Stomach (tissue), 9 donors: Measurements from ENCODE around the gene CYGB. TPM values are rescaled to one million over a fixed set of nuclear protein-coding genes. Genes with fewer than 3 reads are reported as not detected.
A peak's percentile ranks its signal among the peaks of the same experiment; 100 is the strongest.
"Not testable (repeated sequence)": the region's sequence is repeated elsewhere in the genome, so short reads cannot be mapped to it uniquely, and the experiment has no call there.

Experiments
- DNase-seq, 2 donors: peaks; one replicate each; pipeline versions ENCODE4 v3.0.0 to v3.0.0-alpha.2; 2013 to 2019
- H3K27ac ChIP-seq, 5 donors: fragments of 200-600 bp in 4 of 5; sonication (generic) in 4 of 5; one replicate each; pipeline ENCODE4 v1.5.1; 2013 to 2019; ENCODE audit warnings: mild to moderate bottlenecking in 1 of 5, moderate library complexity in 1 of 5
- H3K27me3 ChIP-seq, 3 donors: fragments of 200-600 bp; sonication (generic); one replicate each; pipeline ENCODE4 v1.5.1; 2017 to 2019; ENCODE audit warnings: mixed run types in 1 of 3
- H3K36me3 ChIP-seq, 4 donors: fragments of 200-600 bp; sonication (generic); 1 replicate in 3 of 4; 2 replicates in 1 of 4; pipeline ENCODE4 v1.5.1; 2016 to 2019
- H3K4me1 ChIP-seq, 4 donors: fragments of 200-600 bp; sonication (generic); one replicate each; pipeline ENCODE4 v1.5.1; 2016 to 2019
- H3K4me3 ChIP-seq, 4 donors: fragments of 200-600 bp; sonication (generic) in 3 of 4; one replicate each; pipeline ENCODE4 v1.5.1; 2016 to 2019; ENCODE audit warnings: mild to moderate bottlenecking in 1 of 4
- H3K9me3 ChIP-seq, 4 donors: fragments of 200-600 bp; sonication (generic); one replicate each; pipeline ENCODE4 v1.5.1; 2016 to 2019
- EP300 ChIP-seq: sonication (generic); formaldehyde crosslinking; IDR thresholded peaks from one replicate; pipeline ENCODE4 v1.6.1; 2017; ENCODE audit warnings: antibody characterized with exemption
- POLR2A ChIP-seq, 4 donors: fragments of 450-650 bp; IDR thresholded peaks; one replicate each; pipeline ENCODE4 v1.6.1; 2016; ENCODE audit warnings: antibody characterized with exemption in 4 of 4, control low read depth in 2 of 4, mild to moderate bottlenecking in 1 of 4, moderate library complexity in 1 of 4
- POLR2AphosphoS5 ChIP-seq, 3 donors: sonication (generic); formaldehyde crosslinking; IDR thresholded peaks; one replicate each; pipeline ENCODE4 v1.6.1; 2016; ENCODE audit warnings: antibody characterized with exemption in 3 of 3
- WGBS, 5 donors: extraction: QIAGEN DNeasy Blood & Tissue Kit in 3 of 5; methylation state at CpG; one replicate each; pipeline versions ENCODE4 v1.1.5 to v1.1.7; 2013 to 2018; 5-methylcytosine and 5-hydroxymethylcytosine counted together
- intact Hi-C: fragments of 100-400 bp; cut with DNase I; formaldehyde crosslinking; loops from one replicate; pipeline ENCODE4 v1.15.1; 2023; ENCODE audit warnings: low total_unique reads
- polyA plus RNA-seq, 3 donors: library from polyadenylated mRNA; stranded (reverse); fragments of 200-250 nt; gene quantifications; one replicate each; pipeline ENCODE4 v1.2.3, GENCODE V29; 2013
- total RNA-seq, 5 donors: library from RNA; depleted of rRNA; stranded (reverse); fragments of >200 nt; gene quantifications; one replicate each; pipeline versions ENCODE4 v1.1.0 to v1.2.3, GENCODE V29; 2014 to 2016
- TF ChIP-seq, protein P1 (sequence below), 7 experiments: fragments of 450-650 bp in 4 of 7; fragments of 200-600 bp in 3 of 7; sonication (generic) in 3 of 7; IDR thresholded peaks; one replicate each; pipeline ENCODE4 v1.5.1; 2016 to 2019; ENCODE audit warnings: antibody characterized with exemption in 7 of 7, control low read depth in 2 of 7, mild to moderate bottlenecking in 1 of 7
- donor health status: healthy with polysubstance abuse.
- donor health status: Bipolar disorder and iron deficiency.
- donor health status: healthy.

Gene CYGB
- total and polyA plus RNA-seq, 8 donors, result 6.8 to 101 (median 35.9) TPM; not detected in 1

- DNase-seq, result no peak
- Histone ChIP-seq H3K36me3 (no peaks in the 10 kb centered on the region), H3K27me3 (peaks cover 5 to 52% (median 24%) of the 10 kb centered on the region in 3 donors), H3K9me3 (no peaks in the 10 kb centered on the region), H3K4me1 (peaks cover 24 to 53% (median 40%) of the 10 kb centered on the region in 4 donors), H3K4me3 (peak overlapping the region; percentile 7 to 46 (median 28)), H3K27ac (peak overlapping the region in 4 of 5 donors; percentile 63 to 83 (median 72))
- TF ChIP-seq POLR2A (IDR thresholded peaks at IDR 0.05), result no peak
- TF ChIP-seq, protein P1, sequence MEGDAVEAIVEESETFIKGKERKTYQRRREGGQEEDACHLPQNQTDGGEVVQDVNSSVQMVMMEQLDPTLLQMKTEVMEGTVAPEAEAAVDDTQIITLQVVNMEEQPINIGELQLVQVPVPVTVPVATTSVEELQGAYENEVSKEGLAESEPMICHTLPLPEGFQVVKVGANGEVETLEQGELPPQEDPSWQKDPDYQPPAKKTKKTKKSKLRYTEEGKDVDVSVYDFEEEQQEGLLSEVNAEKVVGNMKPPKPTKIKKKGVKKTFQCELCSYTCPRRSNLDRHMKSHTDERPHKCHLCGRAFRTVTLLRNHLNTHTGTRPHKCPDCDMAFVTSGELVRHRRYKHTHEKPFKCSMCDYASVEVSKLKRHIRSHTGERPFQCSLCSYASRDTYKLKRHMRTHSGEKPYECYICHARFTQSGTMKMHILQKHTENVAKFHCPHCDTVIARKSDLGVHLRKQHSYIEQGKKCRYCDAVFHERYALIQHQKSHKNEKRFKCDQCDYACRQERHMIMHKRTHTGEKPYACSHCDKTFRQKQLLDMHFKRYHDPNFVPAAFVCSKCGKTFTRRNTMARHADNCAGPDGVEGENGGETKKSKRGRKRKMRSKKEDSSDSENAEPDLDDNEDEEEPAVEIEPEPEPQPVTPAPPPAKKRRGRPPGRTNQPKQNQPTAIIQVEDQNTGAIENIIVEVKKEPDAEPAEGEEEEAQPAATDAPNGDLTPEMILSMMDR (IDR thresholded peaks at IDR 0.05), result no peak
- TF ChIP-seq POLR2AphosphoS5 (IDR thresholded peaks at IDR 0.05), result no peak
- TF ChIP-seq EP300, result no peak
- WGBS, 5 donors, result 74 to 86% (median 85%) methylated on average over 19 of the region's 19 CpGs
- intact Hi-C loops, result no loop called here
These were observed 1.6 kb downstream of the CYGB start for GRCh38 chr17:76535788-76536510.

DNA sequence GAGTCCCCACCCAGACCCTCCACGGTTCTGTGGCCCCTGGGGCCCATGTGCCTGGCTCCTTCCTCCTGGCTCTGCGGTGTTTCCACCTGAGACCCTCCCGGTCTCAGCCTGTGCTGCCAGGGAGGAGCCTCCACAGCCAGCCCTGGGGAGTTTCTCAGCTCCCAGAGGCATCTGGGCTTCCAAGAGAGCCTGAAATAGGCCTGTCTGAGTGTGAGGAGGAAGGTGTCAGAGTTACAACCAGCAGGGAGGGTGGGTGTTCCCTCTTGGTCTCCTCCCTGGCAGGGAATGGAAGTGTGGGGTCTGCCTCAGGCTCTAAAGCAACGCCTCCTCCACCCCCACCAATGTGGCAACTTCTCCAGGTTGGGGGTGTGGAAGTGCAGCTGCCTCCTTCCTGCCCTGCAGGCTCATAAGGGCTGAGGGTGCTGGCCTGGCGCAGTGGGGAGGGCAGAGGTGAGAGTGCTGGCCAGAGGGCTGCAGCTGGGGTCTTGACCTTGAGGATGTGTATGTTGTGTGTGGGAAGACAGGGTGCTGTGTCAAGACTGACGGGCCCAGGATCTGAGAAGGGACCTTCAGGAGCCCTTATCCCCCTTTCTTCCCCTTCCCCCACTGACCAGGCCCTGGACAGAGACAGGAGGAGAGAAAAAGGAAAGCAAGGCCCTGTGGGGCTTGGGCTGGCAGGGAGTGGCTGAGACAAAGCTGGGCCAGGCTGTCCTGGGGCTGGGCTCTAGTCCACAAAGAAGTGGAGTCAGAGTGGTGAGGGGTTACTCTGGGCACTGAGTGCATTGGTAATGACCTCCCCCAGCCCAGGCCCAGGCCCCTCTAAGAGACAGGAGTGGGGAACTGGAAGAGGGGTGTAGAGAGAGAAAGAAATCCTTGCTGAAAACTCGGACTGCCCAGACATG, 2.4 kb downstream of the CYGB start:
- peak overlapping the region in 3 of 5 donors; percentile 70 to 83 (median 74) for H3K27ac ChIP-seq
- TF ChIP-seq, protein P1 (IDR thresholded peaks at IDR 0.05), result no peak
- no peak for TF ChIP-seq POLR2A (IDR thresholded peaks at IDR 0.05)
- TF ChIP-seq POLR2AphosphoS5 (IDR thresholded peaks at IDR 0.05), result no peak
- no peak for TF ChIP-seq EP300
- WGBS, 5 donors, result 70 to 81% (median 77%) methylated on average over 6 to 7 of the region's 7 CpGs
- no peak for DNase-seq
- H3K4me1 ChIP-seq, result peaks cover 26 to 53% (median 40%) of the 10 kb centered on the region in 4 donors
- H3K36me3 ChIP-seq, result no peaks in the 10 kb centered on the region
- peak overlapping the region in 3 of 4 donors; percentile 16 to 46 (median 40) for H3K4me3 ChIP-seq
- peaks cover 5 to 51% (median 24%) of the 10 kb centered on the region in 3 donors for H3K27me3 ChIP-seq
- intact Hi-C loops, result no loop called here
- H3K9me3 ChIP-seq, result no peaks in the 10 kb centered on the region

DNA sequence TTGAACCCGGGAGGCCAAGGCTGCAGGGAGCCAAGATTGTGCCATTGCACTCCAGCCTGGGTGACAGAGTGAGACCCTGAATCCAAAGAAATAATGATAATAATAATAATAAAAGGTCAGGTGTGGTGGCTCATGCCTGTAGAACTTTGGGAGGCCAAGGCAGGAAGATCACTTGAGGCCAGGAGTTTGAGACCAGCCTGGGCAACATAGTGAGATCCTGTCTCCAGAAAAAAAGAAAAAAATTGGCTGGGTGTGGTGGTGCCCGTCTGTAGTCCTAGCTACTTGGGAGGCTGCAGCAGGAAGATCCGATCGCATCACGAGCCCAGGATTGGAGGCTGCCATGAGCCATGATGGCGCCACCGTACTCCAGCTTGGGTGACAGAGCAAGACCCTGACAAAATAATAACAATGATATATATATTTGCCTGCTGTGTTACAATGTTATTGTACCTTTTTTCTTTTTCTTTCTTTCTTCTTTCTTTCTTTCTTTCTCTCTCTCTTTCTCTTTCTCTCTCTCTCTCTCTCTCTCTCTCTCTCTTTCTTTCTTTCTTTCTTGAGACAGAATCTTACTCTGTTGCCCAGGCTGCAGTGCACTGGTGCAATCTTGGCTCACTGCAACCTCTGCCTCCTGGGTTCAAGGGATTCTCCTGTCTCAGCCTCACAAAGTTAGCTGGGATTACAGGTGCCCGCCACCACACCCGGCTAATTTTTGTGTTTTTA, 3.7 kb downstream of the CYGB start:
- WGBS, 5 donors, result 92 to 95% (median 95%) methylated on average over 9 of the region's 9 CpGs
- H3K4me3 ChIP-seq, DNase-seq, H3K9me3 ChIP-seq, H3K36me3 ChIP-seq, intact Hi-C loops, H3K27ac ChIP-seq: not testable (repeated sequence)
- peaks cover 38 to 64% (median 47%) of the 10 kb centered on the region in 4 donors for H3K4me1 ChIP-seq
- peaks cover 5 to 38% (median 20%) of the 10 kb centered on the region in 3 donors for H3K27me3 ChIP-seq

GRCh38 chr17:76532072-76532651, 5.3 kb downstream of the CYGB start:
- no peaks in the 10 kb centered on the region for H3K36me3 ChIP-seq
- WGBS, 5 donors, result 80 to 85% (median 83%) methylated on average over 8 of the region's 8 CpGs
- peak overlapping the region; percentile 32 to 88 (median 86) for H3K27ac ChIP-seq
- peaks cover 34 to 65% (median 42%) of the 10 kb centered on the region in 4 donors for H3K4me1 ChIP-seq
- H3K27me3 ChIP-seq, result peaks cover 0 to 28% (median 6%) of the 10 kb centered on the region in 3 donors
- no peaks in the 10 kb centered on the region for H3K9me3 ChIP-seq
- TF ChIP-seq POLR2A (IDR thresholded peaks at IDR 0.05), result no peak
- no peak for TF ChIP-seq POLR2AphosphoS5 (IDR thresholded peaks at IDR 0.05)
- TF ChIP-seq, protein P1 (IDR thresholded peaks at IDR 0.05), result no peak
- TF ChIP-seq EP300, result no peak
- DNase-seq, result no peak
- no peak overlapping the region for H3K4me3 ChIP-seq
- intact Hi-C loops, result no loop called here
